ENCODE data around the gene FRMD4A. TPM values are rescaled to one million over a fixed set of nuclear protein-coding genes. Genes with fewer than 3 reads are reported as not detected.

FRMD4A gene
- total and polyA plus RNA-seq, 10 of the 15 experiments (the other 5 are each of a cell fraction or from before 2014, with no cell fraction given) = 17.8 to 75.2 (median 39.1) TPM

GRCh38 chr10:13632884-13633440 lies 697.8 kb downstream of the FRMD4A start:
- no peaks in the 10 kb centered on the region for H4K20me1 ChIP-seq (ENCODE audit: control insufficient read depth, insufficient read depth)
- CTCF ChIA-PET = no interaction called here
- peaks cover 3 to 6% of the 10 kb centered on the region in 2 experiments; a peak in 3 of 4 replicates for H3K36me3 ChIP-seq (ENCODE audit: control insufficient read depth in 2 of 2, insufficient read depth in 2 of 2, low read length in 1 of 2)
- SMC1A ChIA-PET (ENCODE audit: uncharacterized antibody, unreplicated experiment) = no interaction called here
- intact Hi-C loops (cut with micrococcal nuclease; ENCODE audit: unreplicated experiment) = no loop called here
- no peak overlapping the region for H2AFZ ChIP-seq (ENCODE audit: control insufficient read depth, low read depth, low read length)
- H3K9ac ChIP-seq (ENCODE audit: control insufficient read depth, insufficient read depth, low read length) = no peak overlapping the region
- no peaks in the 10 kb centered on the region for H3K27me3 ChIP-seq (replicated peaks in 1 of 2; ENCODE audit: control insufficient read depth in 2 of 2, insufficient read depth in 2 of 2, low read length in 1 of 2)
- POLR2A ChIA-PET = no interaction called here
- in situ Hi-C loops (cut with MboI) = no loop called here
- H3K27ac ChIP-seq (ENCODE audit: control insufficient read depth, insufficient read depth) = no peak overlapping the region
- 98% methylated on average over 5 of the region's 5 CpGs for WGBS (ENCODE audit: insufficient coverage, insufficient replicate concordance, low lambda C conversion rate, missing lambda C conversion rate)
- H3K79me2 ChIP-seq (ENCODE audit: control insufficient read depth, insufficient read depth, low read length) = no peaks in the 10 kb centered on the region
- no peak for TF ChIP-seq CEBPZ (IDR thresholded peaks at IDR 0.05; ENCODE audit: low read depth, low read length)
- no peaks in the 10 kb centered on the region for H3K4me1 ChIP-seq (ENCODE audit: control insufficient read depth, insufficient read depth, low read length)
- no peaks in the 10 kb centered on the region for H3K9me3 ChIP-seq (replicated peaks; ENCODE audit: control insufficient read depth, insufficient read depth, low read length)
- DNase-seq (ENCODE audit: low read depth, low spot score) (no peak), ATAC-seq (no peak), FAIRE-seq (no peak)
- no peak overlapping the region for H3K4me2 ChIP-seq (ENCODE audit: control insufficient read depth, insufficient read depth)
- no TSS peak for BruUV-seq (replicated peaks)
- H3K4me3 ChIP-seq = no peak overlapping the region
- RAD21 ChIA-PET (ENCODE audit: unreplicated experiment) = no interaction called here

GRCh38 chr10:13632440-13632839 lies 698.3 kb downstream of the FRMD4A start:
- CTCF ChIA-PET = interaction anchor here (1.2 kb wide), 1 partner anchor 15 kb away, joined by 4 read pairs; no protein-coding TSS in a partner anchor
- H3K9ac ChIP-seq (ENCODE audit: control insufficient read depth, insufficient read depth, low read length) = no peak overlapping the region
- RAD21 ChIA-PET (ENCODE audit: unreplicated experiment) = no interaction called here
- SMC1A ChIA-PET (ENCODE audit: uncharacterized antibody, unreplicated experiment) = no interaction called here
- no peak overlapping the region for H2AFZ ChIP-seq (ENCODE audit: control insufficient read depth, low read depth, low read length)
- ATAC-seq (no peak), FAIRE-seq (no peak), DNase-seq (ENCODE audit: low read depth, low spot score) (no peak)
- TF ChIP-seq BHLHE40 (IDR thresholded peaks at IDR 0.05; ENCODE audit: borderline replicate concordance in 1 of 2, low read depth in 2 of 2, low read length in 1 of 2) = no peak
- 57% methylated on average over 3 of the region's 3 CpGs for WGBS (ENCODE audit: insufficient coverage, insufficient replicate concordance, low lambda C conversion rate, missing lambda C conversion rate)
- no peak overlapping the region for H3K27ac ChIP-seq (ENCODE audit: control insufficient read depth, insufficient read depth)
- POLR2A ChIA-PET = no interaction called here
- H3K27me3 ChIP-seq (replicated peaks in 1 of 2; ENCODE audit: control insufficient read depth in 2 of 2, insufficient read depth in 2 of 2, low read length in 1 of 2) = no peaks in the 10 kb centered on the region
- in situ Hi-C loops (cut with MboI) = no loop called here
- BruUV-seq (replicated peaks) = no TSS peak
- no peaks in the 10 kb centered on the region for H4K20me1 ChIP-seq (ENCODE audit: control insufficient read depth, insufficient read depth)
- H3K4me1 ChIP-seq (ENCODE audit: control insufficient read depth, insufficient read depth, low read length) = no peaks in the 10 kb centered on the region
- no peaks in the 10 kb centered on the region for H3K9me3 ChIP-seq (replicated peaks; ENCODE audit: control insufficient read depth, insufficient read depth, low read length)
- no peak overlapping the region for H3K4me3 ChIP-seq
- H3K79me2 ChIP-seq (ENCODE audit: control insufficient read depth, insufficient read depth, low read length) = no peaks in the 10 kb centered on the region
- peaks cover 3 to 6% of the 10 kb centered on the region in 2 experiments; a peak in 3 of 4 replicates for H3K36me3 ChIP-seq (ENCODE audit: control insufficient read depth in 2 of 2, insufficient read depth in 2 of 2, low read length in 1 of 2)
- intact Hi-C loops (cut with micrococcal nuclease; ENCODE audit: unreplicated experiment) = no loop called here
- no peak overlapping the region for H3K4me2 ChIP-seq (ENCODE audit: control insufficient read depth, insufficient read depth)

All from GM12878 (cell line).